K562 (cell line): ENCODE measurements around the gene ACP4. TPM values are rescaled to one million over a fixed set of nuclear protein-coding genes. Genes with fewer than 3 reads are reported as not detected.

Experiments
- ILK ChIP-seq: fragments of 450-650 bp; IDR thresholded peaks from 2 replicates; pipeline ENCODE4 v1.6.1; 2016; ENCODE audit warnings: missing genetic modification characterization, low read depth, mild to moderate bottlenecking, missing compliant biosample characterization, moderate library complexity, borderline replicate concordance
- MTA1 ChIP-seq: fragments of 450-650 bp; IDR thresholded peaks from 2 replicates; pipeline ENCODE4 v1.6.1; 2017; ENCODE audit warnings: borderline replicate concordance
- NCOA1 ChIP-seq: fragments of 450-650 bp; IDR thresholded peaks from 2 replicates; pipeline ENCODE4 v1.6.1; 2016; ENCODE audit warnings: low read depth
- POLR3A ChIP-seq: IDR thresholded peaks from 2 replicates; pipeline ENCODE4 v1.6.1; 2011; ENCODE audit warnings: borderline replicate concordance, mild to moderate bottlenecking, moderate library complexity; ENCODE audit not compliant: insufficient read length, insufficient read depth; ENCODE audit errors: extremely low read depth
- ZNF431 ChIP-seq: sonication (generic); formaldehyde crosslinking; IDR thresholded peaks from 2 replicates; pipeline ENCODE4 v1.8.0; 2022; ENCODE audit warnings: mild to moderate bottlenecking, missing genetic modification reagents
- polyA plus RNA-seq, 8 experiments: library from polyadenylated mRNA; depleted of rRNA in 4 of 8; stranded (reverse) in 5 of 8; unstranded in 3 of 8; fragments of >200 nt; fragmentation: Nextera tagmentation in 2 of 8; fragmentation: Illumina TruSeq in 1 of 8; extraction: Ambion mirVana in 2 of 8; extraction: Trizol in 1 of 8; gene quantifications; 2 replicates each; pipeline versions ENCODE4 v1.2.1 to v1.2.3, GENCODE V29; 2011 to 2014; ENCODE audit warnings: inconsistent platforms in 1 of 8, missing spikeins in 1 of 8
- total RNA-seq, 7 experiments: library from RNA; depleted of rRNA in 6 of 7; stranded (reverse); fragments of >200 nt in 6 of 7; fragmentation: Illumina TruSeq in 2 of 7; extraction: Trizol in 2 of 7; gene quantifications; 2 replicates each; pipeline versions ENCODE4 v1.2.1 to v1.2.3, GENCODE V29; 2011 to 2021; ENCODE audit warnings: low replicate concordance in 1 of 7
- TF ChIP-seq, protein P1 (sequence below): sonication (generic); formaldehyde crosslinking; IDR thresholded peaks from 2 replicates; pipeline ENCODE4 v1.8.0; 2022; ENCODE audit warnings: missing genetic modification reagents, mild to moderate bottlenecking, moderate library complexity, borderline replicate concordance
- TF ChIP-seq, protein P2 (sequence below): fragments of 450-650 bp; IDR thresholded peaks from 2 replicates; pipeline ENCODE4 v1.6.1; 2014; ENCODE audit warnings: low read depth, mild to moderate bottlenecking, moderate library complexity, borderline replicate concordance
- TF ChIP-seq, protein P3 (sequence below): fragments of 200-800 bp; sonication (Bioruptor generic); IDR thresholded peaks from 2 replicates; pipeline ENCODE4 v1.6.1; 2016; ENCODE audit warnings: missing genetic modification characterization, missing compliant biosample characterization
- TF ChIP-seq, protein P4 (sequence below): sonication (generic); formaldehyde crosslinking; IDR thresholded peaks from 2 replicates; pipeline ENCODE4 v1.8.0; 2023; ENCODE audit warnings: missing genetic modification reagents, mild to moderate bottlenecking, borderline replicate concordance

The ACP4 gene
- total and polyA plus RNA-seq, 9 of the 15 experiments (the other 6 are each of a cell fraction or from before 2014, with no cell fraction given): not detected

DNA sequence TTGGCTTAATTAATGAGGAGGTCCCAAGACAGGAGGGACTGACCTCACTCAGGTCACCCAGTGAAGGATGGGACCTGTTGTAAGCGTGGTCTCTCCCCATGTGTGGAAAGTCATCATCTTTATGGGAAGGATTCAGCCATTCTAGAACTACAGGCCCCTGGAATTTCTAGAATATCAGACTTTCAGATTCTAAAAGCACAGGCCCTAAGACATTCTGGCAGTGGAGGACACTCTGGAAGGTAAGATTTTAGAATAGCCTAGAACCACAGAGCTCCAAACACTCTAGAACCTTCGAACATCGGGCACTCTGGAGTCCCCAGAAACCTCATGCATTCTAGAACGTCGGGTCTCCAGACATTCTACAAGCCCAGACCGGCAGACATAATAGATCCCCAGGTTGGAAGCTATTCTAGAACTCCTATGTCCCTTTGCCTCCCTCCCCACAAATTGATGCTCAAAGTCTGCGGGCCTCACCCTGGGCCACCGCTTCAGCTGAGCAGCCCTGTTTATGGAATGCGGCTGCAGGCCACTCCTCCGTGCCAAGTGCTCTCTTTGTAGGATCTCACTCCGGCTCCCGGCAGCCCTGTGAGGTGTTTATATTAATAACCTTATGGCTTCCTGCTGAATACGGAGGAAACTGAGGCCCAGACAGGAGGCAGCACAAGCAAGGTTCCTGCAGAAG is 45.0 kb downstream of the ACP4 start (continued):
- TF ChIP-seq, protein P1, sequence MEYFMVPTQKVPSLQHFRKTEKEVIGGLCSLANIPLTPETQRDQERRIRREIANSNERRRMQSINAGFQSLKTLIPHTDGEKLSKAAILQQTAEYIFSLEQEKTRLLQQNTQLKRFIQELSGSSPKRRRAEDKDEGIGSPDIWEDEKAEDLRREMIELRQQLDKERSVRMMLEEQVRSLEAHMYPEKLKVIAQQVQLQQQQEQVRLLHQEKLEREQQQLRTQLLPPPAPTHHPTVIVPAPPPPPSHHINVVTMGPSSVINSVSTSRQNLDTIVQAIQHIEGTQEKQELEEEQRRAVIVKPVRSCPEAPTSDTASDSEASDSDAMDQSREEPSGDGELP (CRISPR knock-in tag): 0 out of 2 replicates have a peak, but pooled peaks have one; percentile 30
- TF ChIP-seq, protein P2, sequence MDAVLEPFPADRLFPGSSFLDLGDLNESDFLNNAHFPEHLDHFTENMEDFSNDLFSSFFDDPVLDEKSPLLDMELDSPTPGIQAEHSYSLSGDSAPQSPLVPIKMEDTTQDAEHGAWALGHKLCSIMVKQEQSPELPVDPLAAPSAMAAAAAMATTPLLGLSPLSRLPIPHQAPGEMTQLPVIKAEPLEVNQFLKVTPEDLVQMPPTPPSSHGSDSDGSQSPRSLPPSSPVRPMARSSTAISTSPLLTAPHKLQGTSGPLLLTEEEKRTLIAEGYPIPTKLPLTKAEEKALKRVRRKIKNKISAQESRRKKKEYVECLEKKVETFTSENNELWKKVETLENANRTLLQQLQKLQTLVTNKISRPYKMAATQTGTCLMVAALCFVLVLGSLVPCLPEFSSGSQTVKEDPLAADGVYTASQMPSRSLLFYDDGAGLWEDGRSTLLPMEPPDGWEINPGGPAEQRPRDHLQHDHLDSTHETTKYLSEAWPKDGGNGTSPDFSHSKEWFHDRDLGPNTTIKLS: peak; percentile 91; the same call in 1 of the 2 replicates
- TF ChIP-seq NCOA1 (no peak), ILK (tag) (no peak), MTA1 (no peak), ZNF431 (CRISPR knock-in tag) (no peak), POLR3A (no peak)
- TF ChIP-seq, protein P3, sequence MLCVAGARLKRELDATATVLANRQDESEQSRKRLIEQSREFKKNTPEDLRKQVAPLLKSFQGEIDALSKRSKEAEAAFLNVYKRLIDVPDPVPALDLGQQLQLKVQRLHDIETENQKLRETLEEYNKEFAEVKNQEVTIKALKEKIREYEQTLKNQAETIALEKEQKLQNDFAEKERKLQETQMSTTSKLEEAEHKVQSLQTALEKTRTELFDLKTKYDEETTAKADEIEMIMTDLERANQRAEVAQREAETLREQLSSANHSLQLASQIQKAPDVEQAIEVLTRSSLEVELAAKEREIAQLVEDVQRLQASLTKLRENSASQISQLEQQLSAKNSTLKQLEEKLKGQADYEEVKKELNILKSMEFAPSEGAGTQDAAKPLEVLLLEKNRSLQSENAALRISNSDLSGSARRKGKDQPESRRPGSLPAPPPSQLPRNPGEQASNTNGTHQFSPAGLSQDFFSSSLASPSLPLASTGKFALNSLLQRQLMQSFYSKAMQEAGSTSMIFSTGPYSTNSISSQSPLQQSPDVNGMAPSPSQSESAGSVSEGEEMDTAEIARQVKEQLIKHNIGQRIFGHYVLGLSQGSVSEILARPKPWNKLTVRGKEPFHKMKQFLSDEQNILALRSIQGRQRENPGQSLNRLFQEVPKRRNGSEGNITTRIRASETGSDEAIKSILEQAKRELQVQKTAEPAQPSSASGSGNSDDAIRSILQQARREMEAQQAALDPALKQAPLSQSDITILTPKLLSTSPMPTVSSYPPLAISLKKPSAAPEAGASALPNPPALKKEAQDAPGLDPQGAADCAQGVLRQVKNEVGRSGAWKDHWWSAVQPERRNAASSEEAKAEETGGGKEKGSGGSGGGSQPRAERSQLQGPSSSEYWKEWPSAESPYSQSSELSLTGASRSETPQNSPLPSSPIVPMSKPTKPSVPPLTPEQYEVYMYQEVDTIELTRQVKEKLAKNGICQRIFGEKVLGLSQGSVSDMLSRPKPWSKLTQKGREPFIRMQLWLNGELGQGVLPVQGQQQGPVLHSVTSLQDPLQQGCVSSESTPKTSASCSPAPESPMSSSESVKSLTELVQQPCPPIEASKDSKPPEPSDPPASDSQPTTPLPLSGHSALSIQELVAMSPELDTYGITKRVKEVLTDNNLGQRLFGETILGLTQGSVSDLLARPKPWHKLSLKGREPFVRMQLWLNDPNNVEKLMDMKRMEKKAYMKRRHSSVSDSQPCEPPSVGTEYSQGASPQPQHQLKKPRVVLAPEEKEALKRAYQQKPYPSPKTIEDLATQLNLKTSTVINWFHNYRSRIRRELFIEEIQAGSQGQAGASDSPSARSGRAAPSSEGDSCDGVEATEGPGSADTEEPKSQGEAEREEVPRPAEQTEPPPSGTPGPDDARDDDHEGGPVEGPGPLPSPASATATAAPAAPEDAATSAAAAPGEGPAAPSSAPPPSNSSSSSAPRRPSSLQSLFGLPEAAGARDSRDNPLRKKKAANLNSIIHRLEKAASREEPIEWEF: no peak
- TF ChIP-seq, protein P4, sequence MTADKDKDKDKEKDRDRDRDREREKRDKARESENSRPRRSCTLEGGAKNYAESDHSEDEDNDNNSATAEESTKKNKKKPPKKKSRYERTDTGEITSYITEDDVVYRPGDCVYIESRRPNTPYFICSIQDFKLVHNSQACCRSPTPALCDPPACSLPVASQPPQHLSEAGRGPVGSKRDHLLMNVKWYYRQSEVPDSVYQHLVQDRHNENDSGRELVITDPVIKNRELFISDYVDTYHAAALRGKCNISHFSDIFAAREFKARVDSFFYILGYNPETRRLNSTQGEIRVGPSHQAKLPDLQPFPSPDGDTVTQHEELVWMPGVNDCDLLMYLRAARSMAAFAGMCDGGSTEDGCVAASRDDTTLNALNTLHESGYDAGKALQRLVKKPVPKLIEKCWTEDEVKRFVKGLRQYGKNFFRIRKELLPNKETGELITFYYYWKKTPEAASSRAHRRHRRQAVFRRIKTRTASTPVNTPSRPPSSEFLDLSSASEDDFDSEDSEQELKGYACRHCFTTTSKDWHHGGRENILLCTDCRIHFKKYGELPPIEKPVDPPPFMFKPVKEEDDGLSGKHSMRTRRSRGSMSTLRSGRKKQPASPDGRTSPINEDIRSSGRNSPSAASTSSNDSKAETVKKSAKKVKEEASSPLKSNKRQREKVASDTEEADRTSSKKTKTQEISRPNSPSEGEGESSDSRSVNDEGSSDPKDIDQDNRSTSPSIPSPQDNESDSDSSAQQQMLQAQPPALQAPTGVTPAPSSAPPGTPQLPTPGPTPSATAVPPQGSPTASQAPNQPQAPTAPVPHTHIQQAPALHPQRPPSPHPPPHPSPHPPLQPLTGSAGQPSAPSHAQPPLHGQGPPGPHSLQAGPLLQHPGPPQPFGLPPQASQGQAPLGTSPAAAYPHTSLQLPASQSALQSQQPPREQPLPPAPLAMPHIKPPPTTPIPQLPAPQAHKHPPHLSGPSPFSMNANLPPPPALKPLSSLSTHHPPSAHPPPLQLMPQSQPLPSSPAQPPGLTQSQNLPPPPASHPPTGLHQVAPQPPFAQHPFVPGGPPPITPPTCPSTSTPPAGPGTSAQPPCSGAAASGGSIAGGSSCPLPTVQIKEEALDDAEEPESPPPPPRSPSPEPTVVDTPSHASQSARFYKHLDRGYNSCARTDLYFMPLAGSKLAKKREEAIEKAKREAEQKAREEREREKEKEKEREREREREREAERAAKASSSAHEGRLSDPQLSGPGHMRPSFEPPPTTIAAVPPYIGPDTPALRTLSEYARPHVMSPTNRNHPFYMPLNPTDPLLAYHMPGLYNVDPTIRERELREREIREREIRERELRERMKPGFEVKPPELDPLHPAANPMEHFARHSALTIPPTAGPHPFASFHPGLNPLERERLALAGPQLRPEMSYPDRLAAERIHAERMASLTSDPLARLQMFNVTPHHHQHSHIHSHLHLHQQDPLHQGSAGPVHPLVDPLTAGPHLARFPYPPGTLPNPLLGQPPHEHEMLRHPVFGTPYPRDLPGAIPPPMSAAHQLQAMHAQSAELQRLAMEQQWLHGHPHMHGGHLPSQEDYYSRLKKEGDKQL (CRISPR knock-in tag): no peak
